GM12892 (cell line): ENCODE data around the gene EXOSC9.

Experiments used
- POLR2A ChIP-seq: IDR thresholded peaks from 2 replicates; pipeline ENCODE4 v1.6.1; 2011; ENCODE audit warnings: low read depth, low read length, control low read depth
- POLR2AphosphoS5 ChIP-seq: IDR thresholded peaks from 2 replicates; pipeline ENCODE4 v1.6.1; 2011; ENCODE audit warnings: low read depth, low read length, control low read depth
- TAF1 ChIP-seq: IDR thresholded peaks from 2 replicates; pipeline ENCODE4 v1.6.1; 2011; ENCODE audit warnings: low read depth, mild to moderate bottlenecking, control low read depth, low read length, borderline replicate concordance

DNA sequence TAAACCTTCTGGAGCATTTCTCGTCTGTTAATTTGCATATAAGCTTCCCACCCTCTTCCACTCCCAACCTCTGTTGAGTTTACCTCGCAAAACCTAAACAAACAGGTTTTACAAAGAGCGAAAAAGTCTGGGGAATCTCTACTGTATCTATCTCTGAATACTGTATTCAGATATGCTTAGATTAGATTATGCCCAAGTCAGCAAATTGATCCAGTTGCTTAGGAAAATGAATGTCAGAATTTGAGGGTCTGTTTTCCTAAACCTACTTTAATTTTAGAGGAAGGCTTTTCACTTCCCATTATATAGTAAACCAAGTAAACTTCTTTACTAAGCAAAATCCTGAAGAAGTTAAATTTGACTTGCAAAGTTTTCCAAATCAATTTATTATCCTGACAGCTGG, 15.9 kb downstream of the EXOSC9 start:
- TF ChIP-seq POLR2A (no peak), POLR2AphosphoS5 (no peak), TAF1 (no peak)
